ENCODE data around the gene FRAS1.
"Not testable (repeated sequence)": the region's sequence is repeated elsewhere in the genome, so short reads cannot be mapped to it uniquely, and the experiment has no call there.

FRAS1 gene

GRCh38 chr4:78057135-78057599, at the start of gene FRAS1:
Gene FRAS1 (plus strand): TSS chr4:78057323. CDS start chr4:78058010, 687 bp downstream.
- no peak for FAIRE-seq
- TF ChIP-seq CTCF (IDR thresholded peaks at IDR 0.05; ENCODE audit: insufficient read depth, missing control alignments), result peak; percentile 18
- DNase-seq (ENCODE audit: insufficient read length, low spot score), result peak; percentile 23

DNA sequence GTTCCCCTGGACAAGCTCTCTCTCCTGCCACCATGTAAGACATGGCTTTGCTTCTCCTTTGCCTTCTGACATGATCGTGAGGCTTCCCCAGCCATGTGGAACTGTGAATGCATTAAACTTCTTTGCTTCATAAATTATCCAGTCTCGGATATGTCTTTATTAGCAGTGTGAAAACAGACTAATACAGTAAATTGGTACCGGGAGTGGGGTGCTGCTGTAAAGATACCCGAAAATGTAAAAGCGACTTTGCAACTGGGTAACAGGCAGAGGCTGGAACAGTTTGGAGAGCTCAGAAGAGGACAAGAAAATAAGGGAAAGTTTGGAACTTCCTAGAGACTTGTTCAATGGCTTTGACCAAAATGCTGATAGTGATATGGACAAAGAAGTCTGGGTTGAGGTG, 46.1 kb upstream of the FRAS1 start:
- DNase-seq (ENCODE audit: insufficient read length, low spot score); FAIRE-seq: not testable (repeated sequence)

DNA sequence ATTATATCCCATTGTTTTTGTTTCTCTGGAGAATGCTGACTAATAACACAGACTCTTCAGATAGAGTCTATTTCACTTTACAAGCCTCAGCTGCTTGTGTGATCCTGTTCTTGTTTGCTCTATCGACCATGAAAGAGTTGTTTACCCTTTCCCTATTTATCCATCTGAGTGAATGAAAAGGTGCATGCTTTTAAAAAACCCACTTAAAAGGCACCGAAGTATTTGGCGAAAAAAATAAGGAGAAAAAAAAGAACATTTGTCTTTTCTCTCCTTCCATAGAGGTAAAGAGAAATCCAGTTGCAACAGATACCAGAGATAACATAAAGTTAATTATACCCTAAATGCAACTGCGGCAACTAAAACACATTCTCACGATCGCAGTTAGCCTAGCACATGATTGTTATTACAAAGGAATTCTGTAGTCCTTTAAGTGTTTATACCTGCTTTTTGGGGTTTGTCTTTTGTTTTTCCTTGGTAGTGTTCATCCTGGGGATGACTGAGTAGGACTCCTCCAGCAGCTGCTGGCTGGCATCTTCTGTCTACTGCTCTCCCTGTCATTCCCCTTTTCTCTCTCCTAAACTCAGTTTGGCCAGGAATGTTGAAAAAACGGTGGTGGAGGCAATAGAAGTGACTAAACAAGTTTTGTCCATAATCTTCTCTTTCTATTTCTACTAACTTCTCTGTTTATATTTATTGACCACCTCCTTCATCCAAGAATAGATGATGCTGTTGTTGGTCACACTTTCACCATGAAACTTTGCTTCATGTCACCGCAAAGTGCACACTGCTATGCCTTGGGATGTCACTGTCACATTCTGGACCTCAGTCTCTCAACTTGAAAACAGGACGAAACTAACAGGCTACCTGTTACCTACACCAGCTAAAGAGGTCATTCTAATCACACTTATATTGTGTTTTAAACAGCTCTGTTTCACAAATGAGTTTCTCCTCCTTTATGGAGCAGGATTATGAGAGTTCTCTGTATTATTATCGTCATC, 41.9 kb upstream of the FRAS1 start:
- no peak for FAIRE-seq

DNA sequence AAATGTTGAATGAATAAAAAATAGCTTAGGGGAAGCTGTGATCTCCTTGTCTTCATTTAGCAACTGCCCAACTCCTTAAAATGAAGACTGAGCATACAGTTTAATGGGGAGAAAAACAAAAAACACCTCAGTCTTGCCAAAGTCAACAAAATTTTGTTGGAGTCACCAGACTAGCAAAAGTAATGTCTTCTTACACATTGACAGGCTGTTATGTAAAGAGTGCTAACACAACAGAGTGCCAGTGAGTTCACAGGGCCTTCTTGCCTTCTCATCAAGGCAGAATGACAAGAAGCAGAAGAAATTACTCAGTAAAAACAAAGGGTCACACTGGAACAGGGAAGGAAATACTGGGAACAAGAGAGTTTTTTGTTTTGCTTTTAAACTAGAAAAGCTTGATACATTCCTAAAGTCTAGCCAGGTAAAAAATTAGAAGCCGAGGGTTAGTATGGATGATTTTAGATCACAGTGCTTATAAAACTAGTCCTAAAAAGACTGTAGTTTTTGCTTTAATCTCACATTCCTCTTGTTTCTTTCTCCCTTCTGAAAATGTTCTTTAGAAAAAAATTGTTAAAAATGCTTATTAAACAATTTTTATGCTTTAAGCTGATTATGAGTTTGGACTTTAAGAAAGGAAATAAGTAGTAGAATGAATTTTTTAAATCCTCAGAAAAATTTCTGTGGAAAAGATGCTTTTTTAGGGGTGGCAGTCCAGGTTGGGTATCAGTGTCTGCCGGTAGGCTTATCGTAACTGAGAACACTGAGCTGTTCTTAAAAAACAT, 38.7 kb upstream of the FRAS1 start:
- TF ChIP-seq CTCF (IDR thresholded peaks at IDR 0.05; ENCODE audit: insufficient read depth, missing control alignments), result no peak
- DNase-seq (ENCODE audit: insufficient read length, low spot score), result no peak
- no peak for FAIRE-seq

More for the DNA sequence above, 41.9 kb upstream of the FRAS1 start:
- DNase-seq (ENCODE audit: insufficient read length, low spot score), result no peak
- TF ChIP-seq CTCF (IDR thresholded peaks at IDR 0.05; ENCODE audit: insufficient read depth, missing control alignments), result no peak

GRCh38 chr4:78019414-78019813, 37.7 kb upstream of the FRAS1 start:
- DNase-seq (ENCODE audit: insufficient read length, low spot score), result no peak
- FAIRE-seq, result no peak
- TF ChIP-seq CTCF (IDR thresholded peaks at IDR 0.05; ENCODE audit: insufficient read depth, missing control alignments), result no peak

DNA sequence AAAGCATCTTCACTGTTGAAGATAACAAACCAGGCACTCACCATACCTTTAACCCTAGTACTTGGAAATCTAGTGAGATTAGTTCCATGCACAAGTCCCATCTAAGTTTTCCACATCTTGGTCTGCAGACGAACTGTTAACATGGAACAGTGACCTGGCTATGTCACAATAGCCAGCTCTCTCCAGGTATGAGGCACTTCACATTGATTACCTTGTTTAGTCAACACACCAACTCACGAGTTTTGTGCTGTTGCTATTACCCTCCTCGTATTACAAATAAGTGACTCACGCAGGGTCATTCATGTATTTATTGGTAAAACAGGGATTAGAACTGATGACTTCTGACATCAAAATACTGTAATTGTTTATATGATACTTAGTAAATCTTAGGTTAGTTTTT, 36.4 kb upstream of the FRAS1 start:
- FAIRE-seq, result no peak

More for the DNA sequence above, 36.4 kb upstream of the FRAS1 start:
- DNase-seq (ENCODE audit: insufficient read length, low spot score), result no peak
- no peak for TF ChIP-seq CTCF (IDR thresholded peaks at IDR 0.05; ENCODE audit: insufficient read depth, missing control alignments)

Measured in D721Med (cell line).